CD4-positive, alpha-beta T cell treated with Interleukin-6 at 100 ng/mL for 8 hours (primary cell): ENCODE results near the gene LDB1.
A peak's percentile ranks its signal among the peaks of the same experiment; 100 is the strongest.

Experiments
- DNase-seq: peaks from one replicate; pipeline ENCODE4 v3.0.0-alpha.2; 2020; ENCODE audit warnings: mixed read lengths, low spot score

The LDB1 gene

DNA sequence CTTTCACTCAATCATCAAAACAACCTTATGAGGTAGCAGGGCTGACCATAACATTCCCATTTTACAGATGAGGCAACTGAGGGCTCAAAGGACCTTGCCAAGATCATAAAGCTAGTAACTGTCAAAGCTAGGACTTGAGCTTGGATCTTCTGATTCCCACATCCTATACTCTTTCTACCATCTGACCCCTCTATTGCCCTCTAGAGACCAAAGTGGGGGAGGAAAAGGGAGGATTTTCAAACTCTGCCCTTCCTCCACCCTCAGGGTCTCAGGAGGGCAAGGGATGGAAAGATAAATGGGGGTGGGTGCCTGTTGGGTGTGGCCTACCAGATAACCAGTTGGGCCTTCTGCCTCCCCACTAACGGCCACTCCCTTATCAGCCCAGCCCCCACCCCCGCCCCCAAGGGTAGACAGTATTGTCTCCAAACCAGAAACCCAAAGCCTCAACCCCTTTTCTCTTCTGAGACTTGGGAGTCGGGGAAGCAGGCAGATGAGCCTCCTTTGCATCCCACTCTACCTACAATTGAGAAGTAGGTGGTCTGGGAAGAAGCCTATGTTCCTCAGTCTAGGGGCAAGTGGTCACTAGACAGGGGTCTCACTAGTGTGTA lies 7.9 kb downstream of the LDB1 start:
- DNase-seq = no peak

- DNase-seq = no peak
These were observed 8.9 kb downstream of the LDB1 start for GRCh38 chr10:102111276-102111675.

DNA sequence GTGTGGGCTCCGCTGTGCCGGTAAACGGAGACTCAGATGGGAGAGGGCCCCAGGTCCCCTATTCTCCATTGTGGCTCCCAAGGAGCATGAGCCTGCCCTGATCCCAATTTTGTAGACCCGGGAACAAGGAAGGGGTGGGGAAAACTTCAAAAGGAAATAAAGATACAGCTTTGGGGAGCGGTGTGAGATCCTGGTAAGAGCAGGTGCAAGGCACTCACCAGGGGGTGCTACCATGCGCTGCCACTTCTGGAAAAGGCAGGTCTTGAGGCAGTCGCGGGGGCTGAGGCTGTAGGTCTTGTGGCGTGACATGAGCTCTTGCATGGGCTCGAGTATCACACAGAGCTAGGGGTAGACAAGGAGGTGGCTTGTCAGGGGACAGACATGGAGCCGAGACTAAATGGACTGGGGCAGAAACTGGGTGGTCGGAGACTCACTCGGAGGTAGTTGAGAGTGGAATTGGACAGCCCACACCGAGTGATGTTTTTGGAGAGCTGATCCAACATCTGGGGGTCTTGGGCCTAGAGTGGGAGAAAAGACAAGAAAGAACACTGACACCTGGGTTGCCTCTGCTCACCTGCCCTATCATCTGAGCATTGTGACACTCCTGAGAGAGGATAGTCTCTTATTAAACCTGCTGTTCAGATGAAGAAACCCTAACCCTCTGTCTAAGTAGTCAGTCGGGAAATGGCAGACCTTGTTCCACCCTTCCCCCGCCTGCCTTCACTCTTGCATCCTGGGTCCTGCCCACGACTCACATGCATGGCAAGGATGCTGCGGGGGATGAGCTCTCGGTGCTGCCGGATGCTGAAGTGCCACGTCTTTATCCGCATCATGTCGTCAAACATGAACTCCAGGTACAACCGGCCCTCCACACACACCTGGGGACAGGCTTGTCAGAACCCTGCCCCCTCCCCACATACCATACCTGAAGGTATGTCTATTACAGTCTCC lies 10.7 kb downstream of the LDB1 start:
- DNase-seq = no peak

- no peak for DNase-seq
These were observed 13.2 kb downstream of the LDB1 start for GRCh38 chr10:102106998-102107397.

DNA sequence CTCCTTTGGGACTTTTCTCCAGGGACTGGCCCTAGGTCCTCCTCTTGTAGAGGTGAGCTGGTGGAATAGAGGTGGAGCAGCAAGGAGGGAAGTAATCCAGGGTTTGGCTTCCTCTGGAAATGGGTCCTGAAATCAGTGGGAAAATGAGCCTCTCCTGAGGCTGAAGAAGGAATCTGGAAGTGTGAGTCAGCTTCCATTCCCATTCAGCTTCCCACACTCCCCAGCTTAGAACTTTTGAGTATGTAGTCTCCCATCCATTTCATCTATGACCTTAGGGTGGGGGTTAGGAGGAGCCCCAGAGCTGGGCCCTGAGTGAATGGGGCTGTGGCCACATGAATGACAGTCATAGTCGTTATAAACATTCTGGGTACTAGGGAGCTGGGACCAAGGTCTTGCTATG lies 17.7 kb downstream of the LDB1 start:
- no peak for DNase-seq

- no peak for DNase-seq
These were observed 19.0 kb downstream of the LDB1 start for GRCh38 chr10:102101152-102101551.

DNA sequence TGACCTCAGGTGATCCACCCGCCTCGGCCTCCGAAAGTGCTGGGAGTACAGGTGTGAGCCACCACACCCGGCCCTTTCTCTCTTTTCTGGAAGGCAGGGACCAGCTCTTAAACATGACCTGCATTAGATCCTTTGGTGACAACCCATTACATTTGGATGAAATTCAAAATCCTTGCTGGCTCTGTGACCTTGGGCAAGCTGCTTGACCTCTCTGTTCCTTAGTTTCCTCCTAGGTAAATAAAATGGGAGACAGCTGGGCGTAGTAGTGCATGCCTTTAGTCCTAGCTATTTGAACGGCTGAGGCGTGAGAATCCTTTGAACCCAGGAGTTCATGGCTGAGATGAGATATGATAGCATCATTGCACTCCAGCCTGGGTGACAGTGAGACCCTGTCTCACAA lies 23.7 kb downstream of the LDB1 start:
- no peak for DNase-seq

DNA sequence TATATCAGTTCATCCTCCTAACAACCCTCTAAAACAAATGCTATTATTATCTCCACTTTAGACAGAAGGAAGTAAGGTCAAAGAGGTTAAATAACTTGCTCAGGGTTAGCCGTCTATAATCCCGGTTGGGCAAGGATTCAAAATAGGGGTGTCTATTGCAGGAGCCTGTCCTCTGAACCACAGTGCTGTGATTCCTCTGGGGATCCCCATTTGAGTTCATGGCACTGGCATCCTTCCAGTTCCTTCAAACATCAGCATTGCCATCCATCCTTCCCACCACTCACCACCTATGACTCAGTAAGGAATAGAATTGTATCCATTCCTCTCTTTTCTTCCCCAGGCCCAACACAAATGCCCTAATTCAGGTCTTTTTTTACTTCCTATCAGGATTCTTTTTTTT lies 29.4 kb downstream of the LDB1 start:
- no peak for DNase-seq

- DNase-seq = no peak
These were observed 34.0 kb downstream of the LDB1 start for GRCh38 chr10:102086196-102086595.

GRCh38 chr10:102085336-102085735 lies 34.8 kb downstream of the LDB1 start:
- DNase-seq = no peak

DNA sequence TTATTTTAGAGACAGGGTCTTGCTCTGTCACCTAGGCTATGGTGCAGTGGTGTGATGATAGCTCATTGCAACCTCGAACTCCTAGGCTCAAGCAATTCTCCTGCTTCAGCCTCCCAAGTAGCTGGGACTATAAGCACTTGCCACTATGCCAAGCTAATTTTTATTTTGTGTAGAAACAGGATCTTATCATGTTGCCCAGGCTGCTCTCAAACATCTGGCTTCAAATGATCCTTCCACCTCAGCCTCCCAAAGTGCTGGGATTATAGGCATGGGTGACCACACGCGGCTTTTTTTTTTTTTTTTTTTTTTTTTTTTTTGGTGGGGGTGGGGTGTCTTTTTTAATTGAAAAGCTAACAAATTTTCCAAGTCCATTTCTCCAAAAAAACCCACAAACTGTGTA lies 36.6 kb downstream of the LDB1 start:
- no peak for DNase-seq

DNA sequence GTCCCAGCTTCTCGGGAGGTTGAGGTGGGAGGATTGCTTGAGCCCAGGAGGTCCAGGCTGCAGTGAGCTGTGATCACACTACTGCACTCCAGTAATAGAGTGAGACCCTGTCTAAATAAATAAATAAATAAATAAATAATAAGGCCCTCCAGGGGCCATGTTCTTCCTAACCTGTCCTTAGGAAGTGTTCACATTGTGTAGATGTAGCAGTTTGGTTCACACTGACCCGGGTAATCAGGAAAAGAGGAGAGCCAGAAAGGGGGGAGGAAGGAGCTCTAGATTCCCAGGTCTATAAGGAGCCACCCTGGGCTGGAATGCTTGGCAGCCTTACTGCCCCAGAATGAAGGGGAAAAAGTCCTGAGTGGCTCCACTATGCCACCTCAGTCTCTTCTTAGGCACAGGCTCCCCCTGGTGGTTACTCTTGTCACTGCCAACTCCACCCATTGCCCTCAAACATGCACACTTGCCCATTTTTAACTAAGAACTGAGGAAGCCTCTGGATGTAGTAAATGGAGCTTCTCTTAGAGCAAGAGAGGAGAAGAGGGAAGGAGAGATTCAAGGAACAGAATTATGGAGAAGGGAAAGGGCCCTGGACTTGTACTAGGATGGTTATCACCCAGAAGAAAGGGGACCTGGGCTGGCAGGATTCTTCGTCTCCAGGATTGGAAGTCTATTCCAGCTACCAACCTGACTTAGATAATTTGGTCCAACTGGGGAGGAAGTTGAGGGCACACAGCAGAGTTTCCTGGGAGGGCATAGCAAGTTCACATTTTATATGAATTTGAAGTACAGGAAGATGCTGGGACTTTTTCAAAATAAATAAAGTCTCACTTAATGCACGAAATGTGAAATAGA lies 47.3 kb downstream of the LDB1 start:
- peak; percentile 79 for DNase-seq

GRCh38 chr10:102069071-102069470 lies 51.1 kb downstream of the LDB1 start:
- DNase-seq = no peak

- no peak for DNase-seq
These were observed 52.0 kb downstream of the LDB1 start for GRCh38 chr10:102068216-102068615.

DNA sequence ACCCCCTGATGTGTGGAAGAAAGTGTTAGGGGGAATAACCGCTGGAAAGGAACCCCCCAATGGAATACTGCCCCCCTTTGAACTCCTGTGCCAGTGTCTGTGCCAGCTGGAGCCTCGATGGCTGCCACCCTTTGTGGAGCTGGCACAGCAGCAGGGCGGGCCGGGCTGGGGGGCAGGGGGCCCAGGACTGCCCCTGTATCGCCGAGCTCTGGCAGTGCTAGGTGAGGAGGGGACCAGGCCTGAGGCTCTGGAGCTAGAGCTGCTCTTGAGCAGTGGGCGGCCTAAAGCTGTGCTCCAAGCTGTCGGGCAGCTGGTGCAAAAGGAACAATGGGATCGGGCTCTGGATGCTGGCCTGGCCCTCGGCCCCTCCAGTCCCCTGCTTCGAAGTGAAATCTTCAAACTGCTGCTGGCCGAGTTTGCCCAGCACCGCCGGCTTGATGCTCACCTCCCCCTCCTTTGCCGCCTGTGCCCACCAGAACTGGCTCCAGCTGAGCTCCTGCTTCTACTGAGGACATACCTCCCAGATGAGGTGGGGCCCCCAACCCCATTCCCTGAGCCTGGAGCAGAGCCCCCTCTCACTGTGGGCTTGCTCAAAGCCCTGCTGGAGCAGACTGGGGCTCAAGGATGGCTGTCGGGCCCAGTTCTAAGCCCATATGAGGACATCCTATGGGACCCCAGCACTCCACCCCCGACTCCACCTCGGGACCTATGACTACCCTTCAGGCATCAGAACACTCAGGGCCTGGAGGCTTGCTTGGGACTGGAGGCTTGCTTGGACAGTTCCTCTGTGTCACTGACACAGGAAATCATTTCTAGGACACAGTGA lies 52.9 kb downstream of the LDB1 start:
- no peak for DNase-seq

- no peak for DNase-seq
These were observed 53.6 kb downstream of the LDB1 start for GRCh38 chr10:102066399-102067088.

DNA sequence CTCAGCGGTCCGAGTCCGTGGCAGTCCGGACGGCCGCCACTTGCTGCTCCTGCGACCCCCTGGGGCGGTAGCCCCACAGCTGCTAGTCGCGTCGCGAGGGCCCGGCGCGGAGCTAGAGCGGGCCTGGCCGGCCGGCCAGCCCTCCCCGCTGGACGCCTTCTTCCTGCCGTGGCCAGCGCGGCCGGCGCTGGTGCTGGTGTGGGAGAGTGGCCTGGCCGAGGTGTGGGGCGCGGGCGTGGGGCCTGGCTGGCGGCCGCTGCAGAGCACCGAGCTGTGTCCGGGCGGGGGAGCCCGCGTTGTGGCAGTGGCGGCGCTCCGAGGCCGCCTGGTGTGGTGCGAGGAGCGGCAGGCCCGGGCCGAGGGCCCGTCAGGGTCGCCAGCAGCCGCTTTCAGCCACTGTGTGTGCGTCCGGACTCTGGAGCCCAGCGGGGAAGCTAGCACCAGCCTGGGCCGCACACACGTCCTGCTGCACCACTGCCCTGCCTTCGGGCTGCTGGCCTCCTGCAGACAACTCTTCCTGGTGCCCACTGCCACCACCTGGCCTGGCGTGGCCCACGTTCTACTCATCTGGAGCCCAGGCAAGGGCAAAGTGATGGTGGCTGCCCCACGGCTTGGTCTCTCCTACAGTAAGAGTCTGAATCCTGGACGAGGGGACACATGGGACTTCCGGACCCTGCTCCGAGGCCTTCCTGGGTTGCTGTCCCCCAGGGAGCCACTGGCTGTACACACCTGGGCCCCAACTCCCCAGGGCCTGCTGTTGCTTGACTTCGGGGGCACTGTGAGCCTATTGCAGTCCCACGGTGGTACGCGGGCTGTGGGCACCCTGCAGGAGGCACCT lies 54.4 kb downstream of the LDB1 start:
- no peak for DNase-seq

DNA sequence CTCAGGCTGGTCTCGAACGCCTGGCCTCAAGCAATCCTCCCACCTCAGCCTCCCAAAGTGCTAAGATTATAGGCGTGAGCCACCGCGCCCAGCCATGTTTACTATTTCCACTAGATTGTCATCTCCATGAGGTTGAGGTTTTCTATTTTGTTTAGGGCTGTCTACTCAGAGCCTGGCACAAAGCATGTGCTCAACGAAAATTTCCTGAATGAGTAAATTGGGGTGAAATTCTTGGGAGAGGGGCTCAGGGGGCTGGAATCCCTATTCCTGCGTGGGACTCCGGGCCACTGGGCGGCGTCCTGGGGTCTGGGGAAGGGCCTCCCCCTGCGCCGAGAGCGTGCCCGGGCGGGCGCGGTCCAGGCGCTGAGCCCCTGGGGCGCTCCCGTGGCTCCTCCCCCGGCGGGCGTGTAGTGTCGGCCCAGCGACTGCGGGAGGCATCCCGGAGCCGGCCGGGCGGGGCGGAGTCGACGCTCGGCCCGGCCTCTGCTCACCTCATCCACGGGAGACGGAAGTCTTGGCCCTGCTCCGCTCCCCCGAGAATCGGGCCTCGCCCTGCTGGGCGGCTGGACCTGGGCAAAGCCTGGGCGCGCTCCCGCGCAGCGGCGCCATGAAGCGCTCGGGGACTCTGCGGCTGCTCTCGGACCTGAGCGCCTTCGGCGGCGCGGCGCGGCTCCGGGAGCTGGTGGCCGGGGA lies 55.2 kb downstream of the LDB1 start, which contains the start of gene HPS6:
TSS of gene HPS6 (plus strand) at position 482 of the 693 bp plus-strand sequence. CDS start at position 608, 126 bp downstream.
- peak; percentile 88 for DNase-seq

- no peak for DNase-seq
These were observed 55.7 kb downstream of the LDB1 start for GRCh38 chr10:102064503-102064867.
